HEK293 (cell line): ENCODE data around the gene LBHD2.

Experiments used
- BCL11A ChIP-seq: fragments of 450-650 bp; formaldehyde crosslinking; IDR thresholded peaks from 2 replicates; pipeline ENCODE4 v1.5.1; 2016; ENCODE audit warnings: low read depth, missing biosample characterization, missing genetic modification characterization
- GFI1B ChIP-seq: fragments of 450-650 bp; formaldehyde crosslinking; IDR thresholded peaks from 2 replicates; pipeline ENCODE4 v1.5.1; 2016; ENCODE audit warnings: missing biosample characterization, missing genetic modification characterization
- KLF1 ChIP-seq: fragments of 450-650 bp; formaldehyde crosslinking; IDR thresholded peaks from 2 replicates; pipeline ENCODE4 v1.5.1; 2016; ENCODE audit warnings: missing biosample characterization, missing genetic modification characterization
- KLF10 ChIP-seq: fragments of 450-650 bp; IDR thresholded peaks from 2 replicates; pipeline ENCODE4 v1.5.1; 2018; ENCODE audit warnings: missing biosample characterization, mild to moderate bottlenecking, missing genetic modification characterization
- SETDB1 ChIP-seq: IDR thresholded peaks from one replicate; pipeline ENCODE4 v1.6.1; 2017; ENCODE audit warnings: mild to moderate bottlenecking, low read length, moderate library complexity, mixed read lengths; ENCODE audit not compliant: insufficient read length
- YY1 ChIP-seq: fragments of 450-650 bp; formaldehyde crosslinking; IDR thresholded peaks from 2 replicates; pipeline ENCODE4 v1.5.1; 2018; ENCODE audit warnings: missing biosample characterization, missing genetic modification characterization
- ZBTB10 ChIP-seq: fragments of 450-650 bp; formaldehyde crosslinking; IDR thresholded peaks from 2 replicates; pipeline ENCODE4 v1.5.1; 2016; ENCODE audit warnings: missing biosample characterization, missing genetic modification characterization
- ZBTB20 ChIP-seq: fragments of 450-650 bp; formaldehyde crosslinking; IDR thresholded peaks from 2 replicates; pipeline ENCODE4 v1.5.1; 2016; ENCODE audit warnings: missing biosample characterization, missing genetic modification characterization
- ZBTB21 ChIP-seq: fragments of 450-650 bp; formaldehyde crosslinking; IDR thresholded peaks from 2 replicates; pipeline ENCODE4 v1.5.1; 2017; ENCODE audit warnings: missing biosample characterization, missing genetic modification characterization
- ZNF140 ChIP-seq: fragments of 450-650 bp; formaldehyde crosslinking; IDR thresholded peaks from 2 replicates; pipeline ENCODE4 v1.5.1; 2016; ENCODE audit warnings: missing biosample characterization, missing genetic modification characterization
- ZNF148 ChIP-seq: fragments of 450-650 bp; formaldehyde crosslinking; IDR thresholded peaks from 2 replicates; pipeline ENCODE4 v1.5.0; 2017; ENCODE audit warnings: missing biosample characterization, missing genetic modification characterization, borderline replicate concordance
- ZNF175 ChIP-seq: fragments of 450-650 bp; formaldehyde crosslinking; IDR thresholded peaks from 2 replicates; pipeline ENCODE4 v1.5.1; 2016; ENCODE audit warnings: missing biosample characterization, missing genetic modification characterization
- ZNF18 ChIP-seq: fragments of 450-650 bp; formaldehyde crosslinking; IDR thresholded peaks from 2 replicates; pipeline ENCODE4 v1.5.1; 2016; ENCODE audit warnings: missing biosample characterization, missing genetic modification characterization
- ZNF266 ChIP-seq: fragments of 450-650 bp; formaldehyde crosslinking; IDR thresholded peaks from 2 replicates; pipeline ENCODE4 v1.5.1; 2016; ENCODE audit warnings: missing biosample characterization, missing genetic modification characterization, low read depth
- ZNF501 ChIP-seq: fragments of 450-650 bp; formaldehyde crosslinking; IDR thresholded peaks from 2 replicates; pipeline ENCODE4 v1.5.1; 2016; ENCODE audit warnings: missing biosample characterization, missing genetic modification characterization
- ZNF510 ChIP-seq: fragments of 450-650 bp; formaldehyde crosslinking; IDR thresholded peaks from 2 replicates; pipeline ENCODE4 v1.5.1; 2018; ENCODE audit warnings: mild to moderate bottlenecking, missing genetic modification characterization, missing biosample characterization; ENCODE audit not compliant: insufficient replicate concordance
- ZNF670 ChIP-seq: fragments of 450-650 bp; formaldehyde crosslinking; IDR thresholded peaks from 2 replicates; pipeline ENCODE4 v1.5.1; 2016; ENCODE audit warnings: missing biosample characterization, missing genetic modification characterization, low read depth
- ZXDB ChIP-seq: fragments of 450-650 bp; formaldehyde crosslinking; IDR thresholded peaks from 2 replicates; pipeline ENCODE4 v1.5.1; 2016; ENCODE audit warnings: missing biosample characterization, missing genetic modification characterization
- TF ChIP-seq, protein P1 (sequence below): sonication (generic); formaldehyde crosslinking; IDR thresholded peaks from 2 replicates; pipeline ENCODE4 v1.8.1; 2022; ENCODE audit warnings: mild to moderate bottlenecking, moderate library complexity, missing genetic modification reagents
- TF ChIP-seq, protein P2 (sequence below): fragments of 450-650 bp; formaldehyde crosslinking; optimal IDR thresholded peaks from 2 replicates; pipeline ENCODE3; 2016; ENCODE audit warnings: missing biosample characterization, mild to moderate bottlenecking, missing genetic modification characterization
- TF ChIP-seq, protein P3 (sequence below): fragments of 450-650 bp; formaldehyde crosslinking; IDR thresholded peaks from 2 replicates; pipeline ENCODE4 v1.5.1; 2016; ENCODE audit warnings: missing biosample characterization, missing genetic modification characterization, borderline replicate concordance
- TF ChIP-seq, protein P4 (sequence below): fragments of 450-650 bp; formaldehyde crosslinking; IDR thresholded peaks from 2 replicates; pipeline ENCODE4 v1.5.1; 2017; ENCODE audit warnings: missing biosample characterization, missing genetic modification characterization
- TF ChIP-seq, protein P5 (sequence below): fragments of 450-650 bp; formaldehyde crosslinking; IDR thresholded peaks from 2 replicates; pipeline ENCODE4 v1.5.1; 2016; ENCODE audit warnings: missing biosample characterization, missing genetic modification characterization

LBHD2 gene

GRCh38 chr14:103121846-103122584 is 38.0 kb downstream of the LBHD2 start (continued):
- TF ChIP-seq, protein P1, sequence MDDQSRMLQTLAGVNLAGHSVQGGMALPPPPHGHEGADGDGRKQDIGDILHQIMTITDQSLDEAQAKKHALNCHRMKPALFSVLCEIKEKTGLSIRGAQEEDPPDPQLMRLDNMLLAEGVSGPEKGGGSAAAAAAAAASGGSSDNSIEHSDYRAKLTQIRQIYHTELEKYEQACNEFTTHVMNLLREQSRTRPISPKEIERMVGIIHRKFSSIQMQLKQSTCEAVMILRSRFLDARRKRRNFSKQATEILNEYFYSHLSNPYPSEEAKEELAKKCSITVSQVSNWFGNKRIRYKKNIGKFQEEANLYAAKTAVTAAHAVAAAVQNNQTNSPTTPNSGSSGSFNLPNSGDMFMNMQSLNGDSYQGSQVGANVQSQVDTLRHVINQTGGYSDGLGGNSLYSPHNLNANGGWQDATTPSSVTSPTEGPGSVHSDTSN (CRISPR knock-in tag): 0 out of 2 replicates have a peak, but pooled peaks have one; percentile 50
- TF ChIP-seq ZNF148 (tag by site-specific recombination): no peak
- no peak for TF ChIP-seq ZNF18 (tag by site-specific recombination)
- TF ChIP-seq BCL11A (tag by site-specific recombination): no peak
- no peak for TF ChIP-seq KLF10 (tag by site-specific recombination)
- TF ChIP-seq KLF1: no peak; the same call in none of the 2 replicates
- no peak for TF ChIP-seq ZNF501 (tag by site-specific recombination)
- no peak for TF ChIP-seq ZNF670 (tag by site-specific recombination)
- TF ChIP-seq, protein P2, sequence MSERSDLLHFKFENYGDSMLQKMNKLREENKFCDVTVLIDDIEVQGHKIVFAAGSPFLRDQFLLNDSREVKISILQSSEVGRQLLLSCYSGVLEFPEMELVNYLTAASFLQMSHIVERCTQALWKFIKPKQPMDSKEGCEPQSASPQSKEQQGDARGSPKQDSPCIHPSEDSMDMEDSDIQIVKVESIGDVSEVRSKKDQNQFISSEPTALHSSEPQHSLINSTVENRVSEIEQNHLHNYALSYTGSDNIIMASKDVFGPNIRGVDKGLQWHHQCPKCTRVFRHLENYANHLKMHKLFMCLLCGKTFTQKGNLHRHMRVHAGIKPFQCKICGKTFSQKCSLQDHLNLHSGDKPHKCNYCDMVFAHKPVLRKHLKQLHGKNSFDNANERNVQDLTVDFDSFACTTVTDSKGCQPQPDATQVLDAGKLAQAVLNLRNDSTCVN (tag by site-specific recombination): no peak
- no peak for TF ChIP-seq ZNF140 (tag by site-specific recombination)
- TF ChIP-seq SETDB1: no peak
- peak; percentile 64 for TF ChIP-seq ZXDB (tag by site-specific recombination)
- TF ChIP-seq ZNF510 (tag by site-specific recombination): no peak
- TF ChIP-seq GFI1B (tag by site-specific recombination): no peak
- TF ChIP-seq YY1 (tag by site-specific recombination): no peak
- peak; percentile 67 for TF ChIP-seq ZBTB20 (tag by site-specific recombination)
- TF ChIP-seq ZNF266 (tag by site-specific recombination): no peak
- TF ChIP-seq ZBTB21 (tag by site-specific recombination): no peak
- 0 out of 2 replicates have a peak, but pooled peaks have one; percentile 44 for TF ChIP-seq ZBTB10 (tag by site-specific recombination)
- TF ChIP-seq, protein P3, sequence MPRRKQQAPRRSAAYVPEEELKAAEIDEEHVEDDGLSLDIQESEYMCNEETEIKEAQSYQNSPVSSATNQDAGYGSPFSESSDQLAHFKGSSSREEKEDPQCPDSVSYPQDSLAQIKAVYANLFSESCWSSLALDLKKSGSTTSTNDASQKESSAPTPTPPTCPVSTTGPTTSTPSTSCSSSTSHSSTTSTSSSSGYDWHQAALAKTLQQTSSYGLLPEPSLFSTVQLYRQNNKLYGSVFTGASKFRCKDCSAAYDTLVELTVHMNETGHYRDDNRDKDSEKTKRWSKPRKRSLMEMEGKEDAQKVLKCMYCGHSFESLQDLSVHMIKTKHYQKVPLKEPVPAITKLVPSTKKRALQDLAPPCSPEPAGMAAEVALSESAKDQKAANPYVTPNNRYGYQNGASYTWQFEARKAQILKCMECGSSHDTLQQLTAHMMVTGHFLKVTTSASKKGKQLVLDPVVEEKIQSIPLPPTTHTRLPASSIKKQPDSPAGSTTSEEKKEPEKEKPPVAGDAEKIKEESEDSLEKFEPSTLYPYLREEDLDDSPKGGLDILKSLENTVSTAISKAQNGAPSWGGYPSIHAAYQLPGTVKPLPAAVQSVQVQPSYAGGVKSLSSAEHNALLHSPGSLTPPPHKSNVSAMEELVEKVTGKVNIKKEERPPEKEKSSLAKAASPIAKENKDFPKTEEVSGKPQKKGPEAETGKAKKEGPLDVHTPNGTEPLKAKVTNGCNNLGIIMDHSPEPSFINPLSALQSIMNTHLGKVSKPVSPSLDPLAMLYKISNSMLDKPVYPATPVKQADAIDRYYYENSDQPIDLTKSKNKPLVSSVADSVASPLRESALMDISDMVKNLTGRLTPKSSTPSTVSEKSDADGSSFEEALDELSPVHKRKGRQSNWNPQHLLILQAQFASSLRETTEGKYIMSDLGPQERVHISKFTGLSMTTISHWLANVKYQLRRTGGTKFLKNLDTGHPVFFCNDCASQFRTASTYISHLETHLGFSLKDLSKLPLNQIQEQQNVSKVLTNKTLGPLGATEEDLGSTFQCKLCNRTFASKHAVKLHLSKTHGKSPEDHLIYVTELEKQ (tag by site-specific recombination): no peak; the same call in 1 of the 2 replicates
- TF ChIP-seq, protein P4, sequence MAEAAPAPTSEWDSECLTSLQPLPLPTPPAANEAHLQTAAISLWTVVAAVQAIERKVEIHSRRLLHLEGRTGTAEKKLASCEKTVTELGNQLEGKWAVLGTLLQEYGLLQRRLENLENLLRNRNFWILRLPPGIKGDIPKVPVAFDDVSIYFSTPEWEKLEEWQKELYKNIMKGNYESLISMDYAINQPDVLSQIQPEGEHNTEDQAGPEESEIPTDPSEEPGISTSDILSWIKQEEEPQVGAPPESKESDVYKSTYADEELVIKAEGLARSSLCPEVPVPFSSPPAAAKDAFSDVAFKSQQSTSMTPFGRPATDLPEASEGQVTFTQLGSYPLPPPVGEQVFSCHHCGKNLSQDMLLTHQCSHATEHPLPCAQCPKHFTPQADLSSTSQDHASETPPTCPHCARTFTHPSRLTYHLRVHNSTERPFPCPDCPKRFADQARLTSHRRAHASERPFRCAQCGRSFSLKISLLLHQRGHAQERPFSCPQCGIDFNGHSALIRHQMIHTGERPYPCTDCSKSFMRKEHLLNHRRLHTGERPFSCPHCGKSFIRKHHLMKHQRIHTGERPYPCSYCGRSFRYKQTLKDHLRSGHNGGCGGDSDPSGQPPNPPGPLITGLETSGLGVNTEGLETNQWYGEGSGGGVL (tag by site-specific recombination): peak; percentile 80
- TF ChIP-seq ZNF175 (tag by site-specific recombination): no peak
- TF ChIP-seq, protein P5, sequence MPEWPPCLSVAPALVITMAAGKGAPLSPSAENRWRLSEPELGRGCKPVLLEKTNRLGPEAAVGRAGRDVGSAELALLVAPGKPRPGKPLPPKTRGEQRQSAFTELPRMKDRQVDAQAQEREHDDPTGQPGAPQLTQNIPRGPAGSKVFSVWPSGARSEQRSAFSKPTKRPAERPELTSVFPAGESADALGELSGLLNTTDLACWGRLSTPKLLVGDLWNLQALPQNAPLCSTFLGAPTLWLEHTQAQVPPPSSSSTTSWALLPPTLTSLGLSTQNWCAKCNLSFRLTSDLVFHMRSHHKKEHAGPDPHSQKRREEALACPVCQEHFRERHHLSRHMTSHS: no peak
